HG03521 (cell line): Measurements from ENCODE around the gene SGSM1.

Experiments
- ATAC-seq: cut with Tn5 transposase; IDR thresholded peaks from one replicate; pipeline ENCODE4 v1.9.1; 2021; ENCODE audit warnings: mild to moderate bottlenecking, moderate library complexity; ENCODE audit not compliant: unreplicated experiment

SGSM1 gene

DNA sequence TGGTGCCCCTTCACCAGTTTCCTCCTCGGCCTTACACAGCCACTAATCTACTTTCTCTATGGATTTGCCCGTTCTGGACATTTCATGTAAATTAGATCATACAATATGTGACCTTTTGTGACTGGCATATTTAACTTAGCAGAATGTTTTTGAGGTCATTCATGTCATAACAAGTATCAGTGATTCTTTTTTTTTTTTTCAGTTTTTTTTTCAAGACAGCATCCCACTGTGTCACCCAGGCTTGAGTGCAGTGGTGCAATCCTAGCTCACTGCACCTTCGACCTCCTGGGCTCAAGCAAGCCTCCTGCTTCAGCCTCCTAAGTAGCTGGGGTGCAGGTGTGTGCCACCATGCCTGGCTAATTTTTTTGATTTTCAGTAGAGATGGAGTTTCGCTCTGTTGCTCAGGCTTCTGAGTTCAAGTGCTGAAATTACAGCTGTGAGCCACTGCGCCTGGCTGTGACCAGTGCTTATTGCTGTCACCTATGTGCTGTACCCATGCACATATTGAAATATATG lies 169.2 kb downstream of the SGSM1 start:
- no peak for ATAC-seq

DNA sequence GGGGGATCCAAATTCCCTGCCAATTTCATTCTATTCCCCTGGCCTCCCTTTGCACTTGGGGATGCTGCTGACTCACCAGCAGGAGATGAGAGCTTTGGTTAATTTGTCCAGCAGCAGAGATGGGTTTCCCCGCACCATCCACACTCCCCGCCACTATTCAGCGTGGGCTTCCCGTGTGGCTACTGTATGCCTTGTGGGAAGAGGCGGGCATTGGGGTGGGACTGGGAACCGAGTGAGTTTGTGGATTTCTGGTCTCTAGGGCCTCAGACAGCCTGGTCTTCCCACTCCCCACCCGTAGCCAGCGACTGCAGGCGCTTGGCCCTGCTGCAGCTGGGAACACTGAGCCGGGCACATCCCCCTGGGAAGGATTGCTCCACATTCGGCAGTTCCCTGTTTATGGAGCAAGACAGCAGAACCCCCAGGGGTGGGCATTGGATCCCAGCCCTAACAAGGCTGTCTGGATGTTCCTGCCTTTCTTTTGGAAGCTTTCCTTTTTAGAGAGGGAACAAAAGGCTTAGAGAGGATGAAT lies 169.9 kb downstream of the SGSM1 start:
- ATAC-seq = no peak

DNA sequence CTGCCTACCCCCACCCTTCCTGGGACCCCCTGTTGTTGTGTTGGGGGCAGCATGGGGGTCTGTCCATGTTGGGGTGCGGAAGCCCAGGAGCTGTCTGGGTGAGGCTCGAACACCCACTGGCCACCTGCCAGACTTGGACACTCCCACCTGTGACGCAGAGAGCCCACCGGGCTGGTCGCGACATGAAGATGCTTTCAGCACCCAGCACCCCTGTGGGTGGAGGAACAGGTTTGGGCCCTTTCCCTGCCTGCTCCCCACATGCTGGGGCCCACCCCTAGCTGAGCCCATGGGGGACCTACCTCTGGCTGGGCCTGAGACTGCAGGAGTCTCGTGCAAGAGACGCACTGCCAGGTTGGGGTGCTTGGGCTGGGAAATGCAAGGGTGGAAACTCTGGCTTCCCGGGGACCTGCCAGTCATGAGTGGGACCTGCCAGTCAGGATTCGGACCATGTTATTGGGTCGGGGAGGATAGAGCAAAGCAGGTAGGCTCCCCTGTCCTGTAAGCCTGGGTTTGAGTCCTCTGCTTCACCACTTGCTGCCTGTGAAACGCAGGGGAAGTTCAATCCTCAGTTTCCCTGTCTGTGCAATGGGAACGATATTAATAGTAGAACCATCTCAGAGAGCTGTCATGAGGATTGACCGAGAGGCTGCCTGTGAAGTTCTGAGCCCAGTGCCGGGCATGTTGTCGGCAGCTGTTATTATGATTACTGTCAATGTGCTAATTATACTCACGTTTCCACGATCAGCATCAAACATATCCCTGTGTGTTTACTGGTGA lies 170.6 kb downstream of the SGSM1 start:
- no peak for ATAC-seq
